Activated CD8-positive, alpha-beta T cell treated with anti-CD3 and anti-CD28 coated beads for 36 hours (primary cell): ENCODE data around the gene PIGQ. TPM values are rescaled to one million over a fixed set of nuclear protein-coding genes. Genes with fewer than 3 reads are reported as not detected.

Experiments used
- ATAC-seq: fragments of 200-7000 bp; cut with Tn5 transposase; one replicate; pipeline ENCODE4 v1.10.0; 2021; ENCODE audit warnings: mild to moderate bottlenecking, moderate library complexity
- CTCF ChIA-PET: fragments of 350-600 bp; sonication (Branson Sonifier 250); formaldehyde crosslinking; loops from one replicate; lab custom pipeline; 2021; ENCODE audit warnings: antibody characterized with exemption; lab: Charles Lee
- POLR2A ChIA-PET: fragments of 350-600 bp; sonication (Branson Sonifier 250); formaldehyde crosslinking; loops from one replicate; lab custom pipeline; 2021; ENCODE audit warnings: antibody characterized with exemption; lab: Charles Lee
- DNase-seq: peaks from one replicate; pipeline ENCODE4 v3.0.0-alpha.2; 2020
- H3K27ac Mint-ChIP-seq: one replicate; pipeline ENCODE4 v1.8.0; 2021; ENCODE audit warnings: mild to moderate bottlenecking, mixed read lengths
- H3K27me3 Mint-ChIP-seq: one replicate; pipeline ENCODE4 v1.8.0; 2021; ENCODE audit warnings: mixed read lengths
- H3K36me3 Mint-ChIP-seq: one replicate; pipeline ENCODE4 v1.8.0; 2021; ENCODE audit warnings: low read depth, mixed read lengths
- H3K4me1 Mint-ChIP-seq: one replicate; pipeline ENCODE4 v1.8.0; 2021; ENCODE audit warnings: low read depth, mixed read lengths
- H3K4me3 Mint-ChIP-seq: one replicate; pipeline ENCODE4 v1.8.0; 2021; ENCODE audit warnings: mild to moderate bottlenecking, moderate library complexity, mixed read lengths
- H3K9me3 Mint-ChIP-seq: one replicate; pipeline ENCODE4 v1.8.0; 2021; ENCODE audit warnings: mixed read lengths
- intact Hi-C: fragments of 100-400 bp; cut with micrococcal nuclease; formaldehyde crosslinking; loops from one replicate; pipeline ENCODE4 v1.10.0; 2022
- total RNA-seq, 2 experiments: library from RNA; stranded (reverse); gene quantifications; one replicate each; pipeline ENCODE4 v1.2.3, GENCODE V29; 2021
- TF ChIP-seq, protein P1 (sequence below): fragments of 200-600 bp; IDR thresholded peaks from one replicate; pipeline ENCODE4 v1.8.0; 2022; ENCODE audit warnings: antibody characterized with exemption, mild to moderate bottlenecking

The PIGQ gene
- total RNA-seq, 2 experiments from 2014 or later: 18.5 to 18.6 TPM

DNA sequence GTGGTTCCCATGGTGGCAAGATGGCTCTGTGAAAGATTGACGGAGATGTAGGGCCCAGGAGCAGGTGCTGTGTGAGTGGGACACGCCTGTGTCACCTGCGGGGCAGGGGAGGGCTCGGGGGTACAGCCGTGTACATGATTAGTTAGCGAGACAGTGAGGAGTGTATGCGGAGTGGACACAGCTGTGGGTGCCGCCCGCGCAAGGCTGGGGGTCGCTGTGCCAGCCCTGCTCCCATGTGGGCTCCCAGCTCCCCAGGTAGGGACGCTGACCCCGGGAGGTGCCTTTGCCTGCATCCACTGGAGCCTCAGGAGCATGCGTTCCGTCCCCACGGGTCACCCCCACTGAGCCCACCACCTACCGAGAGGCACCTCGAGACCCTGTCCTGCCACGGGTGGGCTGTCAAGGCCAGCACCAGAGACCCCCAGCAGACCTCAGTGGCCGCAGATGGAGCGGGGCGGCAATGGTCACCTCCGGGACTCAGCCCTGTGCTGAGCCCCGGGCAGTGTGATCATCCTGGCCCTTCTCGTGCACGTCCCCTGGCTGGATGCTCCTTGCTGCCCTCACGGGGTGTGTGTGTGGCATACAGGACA lies 34.8 kb upstream of the PIGQ start:
- DNase-seq (no peak), ATAC-seq (no peak)
- intact Hi-C loops: no loop called here
- H3K36me3 Mint-ChIP-seq: peaks cover 6% of the 10 kb centered on the region
- TF ChIP-seq, protein P1, sequence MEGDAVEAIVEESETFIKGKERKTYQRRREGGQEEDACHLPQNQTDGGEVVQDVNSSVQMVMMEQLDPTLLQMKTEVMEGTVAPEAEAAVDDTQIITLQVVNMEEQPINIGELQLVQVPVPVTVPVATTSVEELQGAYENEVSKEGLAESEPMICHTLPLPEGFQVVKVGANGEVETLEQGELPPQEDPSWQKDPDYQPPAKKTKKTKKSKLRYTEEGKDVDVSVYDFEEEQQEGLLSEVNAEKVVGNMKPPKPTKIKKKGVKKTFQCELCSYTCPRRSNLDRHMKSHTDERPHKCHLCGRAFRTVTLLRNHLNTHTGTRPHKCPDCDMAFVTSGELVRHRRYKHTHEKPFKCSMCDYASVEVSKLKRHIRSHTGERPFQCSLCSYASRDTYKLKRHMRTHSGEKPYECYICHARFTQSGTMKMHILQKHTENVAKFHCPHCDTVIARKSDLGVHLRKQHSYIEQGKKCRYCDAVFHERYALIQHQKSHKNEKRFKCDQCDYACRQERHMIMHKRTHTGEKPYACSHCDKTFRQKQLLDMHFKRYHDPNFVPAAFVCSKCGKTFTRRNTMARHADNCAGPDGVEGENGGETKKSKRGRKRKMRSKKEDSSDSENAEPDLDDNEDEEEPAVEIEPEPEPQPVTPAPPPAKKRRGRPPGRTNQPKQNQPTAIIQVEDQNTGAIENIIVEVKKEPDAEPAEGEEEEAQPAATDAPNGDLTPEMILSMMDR: no peak
- CTCF ChIA-PET: no interaction called here
- POLR2A ChIA-PET: no interaction called here
- H3K27me3 Mint-ChIP-seq: no peaks in the 10 kb centered on the region
- peaks cover 4% of the 10 kb centered on the region for H3K4me1 Mint-ChIP-seq
- H3K9me3 Mint-ChIP-seq: no peaks in the 10 kb centered on the region
- no peak overlapping the region for H3K27ac Mint-ChIP-seq
- no peak overlapping the region for H3K4me3 Mint-ChIP-seq

DNA sequence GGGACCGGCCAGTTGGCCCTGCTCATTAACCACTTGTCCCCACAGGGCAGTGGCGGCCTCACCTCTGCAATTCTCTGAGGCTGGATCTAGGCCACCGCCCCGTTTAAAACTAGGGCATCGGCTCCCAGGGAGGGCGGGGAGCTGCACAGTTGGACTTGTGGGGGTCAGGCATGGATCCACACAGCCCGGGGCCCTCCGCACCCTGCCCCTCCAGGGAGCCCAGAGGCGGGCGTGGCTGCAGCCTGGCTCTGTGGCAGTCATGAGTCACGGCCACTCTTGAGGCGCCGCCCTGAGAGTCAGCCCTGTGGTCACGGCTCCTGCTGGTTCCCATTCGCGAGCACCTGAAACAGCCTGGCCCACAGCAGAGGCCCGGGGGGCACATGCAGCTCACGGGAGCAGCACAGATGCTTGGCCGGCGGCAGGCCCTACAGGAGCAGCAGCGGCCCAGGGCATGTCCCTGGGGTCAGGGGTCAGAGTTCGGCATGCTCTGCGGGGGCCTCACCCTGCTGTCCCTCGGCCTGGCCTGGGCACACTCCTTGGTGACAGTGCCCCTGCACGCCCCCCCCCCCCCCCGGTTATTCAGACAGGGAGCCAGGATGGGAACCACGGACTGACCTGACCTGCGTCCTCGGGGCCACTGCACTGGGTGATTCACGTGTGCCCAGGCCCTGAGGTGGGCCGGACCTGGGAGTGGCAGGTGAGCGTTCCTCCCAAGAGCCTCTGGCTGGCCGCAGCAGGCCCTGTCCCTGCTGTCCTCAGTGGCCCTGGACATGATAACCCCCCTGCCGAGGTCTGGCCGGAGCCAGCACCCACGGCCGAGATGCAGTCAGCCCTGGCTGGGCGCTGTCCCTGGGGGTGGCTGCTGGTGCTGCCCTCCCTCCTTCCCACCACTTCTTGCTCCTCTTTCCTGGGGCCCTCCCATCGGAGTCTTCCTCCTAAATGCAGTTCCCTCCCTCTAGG lies 34.0 kb upstream of the PIGQ start:
- TF ChIP-seq, protein P1: no peak
- Mint-ChIP-seq H3K36me3 (peaks cover 3% of the 10 kb centered on the region), H3K27ac (no peak overlapping the region), H3K4me3 (no peak overlapping the region), H3K4me1 (no peaks in the 10 kb centered on the region), H3K9me3 (no peaks in the 10 kb centered on the region), H3K27me3 (no peaks in the 10 kb centered on the region)
- CTCF ChIA-PET: no interaction called here
- DNase-seq (peak; percentile 27), ATAC-seq (no peak)
- intact Hi-C loops: no loop called here
- POLR2A ChIA-PET: no interaction called here

DNA sequence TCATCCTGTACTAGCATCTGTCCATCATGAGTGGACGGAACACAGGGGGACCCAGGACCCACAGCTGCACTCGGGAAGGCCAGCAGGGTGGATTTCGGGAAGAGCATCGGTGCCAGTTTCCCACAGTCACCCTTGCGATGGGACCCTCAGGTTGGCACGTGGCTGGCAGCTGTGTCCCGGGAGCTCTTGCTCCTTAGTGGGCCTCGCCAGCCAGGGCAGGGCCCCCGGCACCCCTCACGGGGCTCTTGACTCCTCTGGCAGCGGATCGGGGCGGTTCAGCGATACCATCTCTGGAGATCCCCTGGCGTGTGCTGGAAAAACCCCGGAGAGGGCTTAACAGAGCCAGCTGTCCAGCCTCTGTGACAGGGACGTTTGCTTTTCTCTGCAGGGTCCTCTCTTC lies 33.0 kb upstream of the PIGQ start:
- ChIA-PET POLR2A (no interaction called here), CTCF (interaction anchor here (1.3 kb wide), 1 partner anchor 13 kb away, joined by 3 read pairs; no protein-coding TSS in a partner anchor)
- Mint-ChIP-seq H3K36me3 (peaks cover 3% of the 10 kb centered on the region), H3K27ac (no peak overlapping the region), H3K9me3 (no peaks in the 10 kb centered on the region), H3K27me3 (no peaks in the 10 kb centered on the region), H3K4me3 (no peak overlapping the region), H3K4me1 (no peaks in the 10 kb centered on the region)
- DNase-seq (no peak), ATAC-seq (no peak)
- TF ChIP-seq, protein P1: no peak
- intact Hi-C loops: no loop called here

DNA sequence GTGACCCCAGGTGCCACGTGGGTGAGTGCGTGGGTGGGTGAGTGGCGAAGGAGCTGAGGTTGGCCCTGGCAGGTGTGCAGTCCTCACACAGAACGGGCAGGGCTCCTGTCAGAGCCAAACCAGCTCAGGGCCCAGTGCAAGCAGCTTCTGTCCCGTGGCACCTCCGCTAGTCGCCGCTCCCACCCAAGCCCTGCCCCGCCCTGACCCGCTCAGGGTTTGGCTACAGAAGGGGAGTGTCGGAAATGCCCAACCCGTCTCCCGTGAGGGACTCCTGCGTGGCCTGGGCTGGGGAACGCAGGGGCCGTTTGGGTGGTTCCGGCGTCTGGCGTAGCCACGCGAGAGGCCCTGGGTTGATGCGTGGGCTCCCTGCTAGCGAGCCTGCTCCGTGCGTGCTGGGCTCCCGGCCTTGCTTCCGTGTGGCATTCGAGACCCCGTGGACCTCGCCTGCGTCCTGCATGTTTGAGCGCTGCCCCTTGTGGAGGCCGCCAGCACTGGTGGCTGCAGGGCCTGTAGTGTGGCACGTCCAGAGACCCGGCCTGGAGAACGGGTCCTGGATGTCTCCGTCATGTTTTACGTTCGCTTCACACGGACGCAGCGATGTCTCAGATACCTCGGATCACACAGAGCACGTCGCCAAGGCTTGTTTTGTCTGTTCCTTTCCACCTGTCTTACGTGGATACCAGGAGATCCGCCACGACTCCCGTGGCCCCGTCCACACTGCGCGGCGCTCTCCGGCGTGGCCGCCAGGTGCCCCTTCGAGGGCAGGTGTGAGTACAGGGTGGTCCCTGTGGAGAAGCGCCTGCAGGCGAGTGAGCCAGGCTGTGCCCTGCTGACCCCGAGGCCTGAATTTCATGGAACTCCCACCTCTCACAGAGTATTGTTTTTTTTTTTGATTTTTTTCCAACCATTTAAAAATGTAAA lies 32.1 kb upstream of the PIGQ start:
- Mint-ChIP-seq H3K4me1 (no peaks in the 10 kb centered on the region), H3K9me3 (no peaks in the 10 kb centered on the region), H3K36me3 (peaks cover 3% of the 10 kb centered on the region), H3K27ac (no peak overlapping the region), H3K4me3 (no peak overlapping the region), H3K27me3 (no peaks in the 10 kb centered on the region)
- CTCF ChIA-PET: interaction anchor here (1.3 kb wide), 1 partner anchor 12 kb away, joined by 3 read pairs; no protein-coding TSS in a partner anchor
- no peak for ATAC-seq
- intact Hi-C loops: no loop called here
- DNase-seq: no peak
- POLR2A ChIA-PET: no interaction called here
- TF ChIP-seq, protein P1: no peak
